Hepatocyte (in vitro differentiated cells): ENCODE measurements around the gene GLS.
A peak's percentile ranks its signal among the peaks of the same experiment; 100 is the strongest.

Experiments
- CTCF ChIP-seq: fragments of 200-600 bp; sonication (generic); IDR thresholded peaks from 2 replicates; pipeline ENCODE4 v1.5.1; 2016; ENCODE audit warnings: antibody characterized with exemption, mild to moderate bottlenecking; ENCODE audit not compliant: poor library complexity
- EZH2 ChIP-seq: fragments of 200-600 bp; sonication (generic); IDR thresholded peaks from 2 replicates; pipeline ENCODE4 v1.6.1; 2016; ENCODE audit warnings: antibody characterized with exemption, mild to moderate bottlenecking, borderline replicate concordance

GRCh38 chr2:190947711-190948251 is 67.2 kb downstream of the GLS start:
- no peak for TF ChIP-seq EZH2
- TF ChIP-seq CTCF: peak; percentile 25
